22Rv1 (cell line): ENCODE results near the gene GDE1.

Experiments
- H3K27ac ChIP-seq: fragments of 450-650 bp; 2 replicates; pipeline ENCODE4 v1.5.1; 2017
- CTCF ChIP-seq: fragments of 450-650 bp; IDR thresholded peaks from 2 replicates; pipeline ENCODE4 v1.5.1; 2017; ENCODE audit warnings: mild to moderate bottlenecking
- ZFX ChIP-seq: fragments of 450-650 bp; IDR thresholded peaks from 2 replicates; pipeline ENCODE4 v1.6.1; 2017; ENCODE audit warnings: antibody characterized with exemption, borderline replicate concordance

The GDE1 gene

GRCh38 chr16:19463468-19464315 lies 58.2 kb downstream of the GDE1 start:
- H3K27ac ChIP-seq = no peak overlapping the region
- TF ChIP-seq ZFX (no peak), CTCF (no peak)

- TF ChIP-seq CTCF = no peak
- TF ChIP-seq ZFX = no peak
- no peak overlapping the region for H3K27ac ChIP-seq
Measured at GRCh38 chr16:19460397-19460796, 61.5 kb downstream of the GDE1 start.

- H3K27ac ChIP-seq = no peak overlapping the region
- TF ChIP-seq CTCF (no peak), ZFX (no peak)
Measured at GRCh38 chr16:19458722-19459379, 63.0 kb downstream of the GDE1 start.
